ENCODE results near the gene AKNA. TPM values are rescaled to one million over a fixed set of nuclear protein-coding genes. Genes with fewer than 3 reads are reported as not detected.

The AKNA gene
- total RNA-seq, 1 donor from 2014 or later, result 0.20 TPM

- no peak for DNase-seq (ENCODE audit: low read depth in 2 of 2)
Measured at GRCh38 chr9:114378016-114378415, 9.8 kb downstream of the AKNA start.

- DNase-seq (ENCODE audit: low read depth in 2 of 2), result no peak
Measured at GRCh38 chr9:114376586-114377445, 11.0 kb downstream of the AKNA start.

GRCh38 chr9:114375386-114376175, 12.2 kb downstream of the AKNA start:
- no peak for DNase-seq (ENCODE audit: low read depth in 2 of 2)

- no peak for DNase-seq (ENCODE audit: low read depth in 2 of 2)
Measured at GRCh38 chr9:114374936-114375335, 12.8 kb downstream of the AKNA start.

- DNase-seq (ENCODE audit: low read depth in 2 of 2), result no peak
Measured at GRCh38 chr9:114373960-114374730, 13.6 kb downstream of the AKNA start.

GRCh38 chr9:114372921-114373448, 14.8 kb downstream of the AKNA start:
- peak in 1 of 2 donors; percentile 28 for DNase-seq (ENCODE audit: low read depth in 2 of 2)

GRCh38 chr9:114371973-114372917, 15.5 kb downstream of the AKNA start:
- DNase-seq (ENCODE audit: low read depth in 2 of 2), result peak in 1 of 2 donors; percentile 66

GRCh38 chr9:114371343-114371944, 16.3 kb downstream of the AKNA start:
- no peak for DNase-seq (ENCODE audit: low read depth in 2 of 2)

GRCh38 chr9:114370968-114371320, 16.8 kb downstream of the AKNA start:
- no peak for DNase-seq (ENCODE audit: low read depth in 2 of 2)

- DNase-seq (ENCODE audit: low read depth in 2 of 2), result no peak
Measured at GRCh38 chr9:114370251-114370967, 17.4 kb downstream of the AKNA start.

- no peak for DNase-seq (ENCODE audit: low read depth in 2 of 2)
Measured at GRCh38 chr9:114369216-114370130, 18.3 kb downstream of the AKNA start.

- DNase-seq (ENCODE audit: low read depth in 2 of 2), result no peak
Measured at GRCh38 chr9:114367772-114368569, 19.8 kb downstream of the AKNA start.

GRCh38 chr9:114367366-114367765, 20.4 kb downstream of the AKNA start:
- no peak for DNase-seq (ENCODE audit: low read depth in 2 of 2)

GRCh38 chr9:114366334-114367128, 21.3 kb downstream of the AKNA start:
- DNase-seq (ENCODE audit: low read depth in 2 of 2), result no peak

- DNase-seq (ENCODE audit: low read depth in 2 of 2), result no peak
Measured at GRCh38 chr9:114365194-114365593, 22.6 kb downstream of the AKNA start.

- DNase-seq (ENCODE audit: low read depth in 2 of 2), result no peak
Measured at GRCh38 chr9:114364134-114365041, 23.4 kb downstream of the AKNA start.

Data from lung microvascular endothelial cell (primary cell).